Type B pancreatic cell (in vitro differentiated cells): Measurements from ENCODE around the gene MMRN2. TPM values are rescaled to one million over a fixed set of nuclear protein-coding genes. Genes with fewer than 3 reads are reported as not detected.
A peak's percentile ranks its signal among the peaks of the same experiment; 100 is the strongest.

ENCODE experiments used
- DNase-seq: peaks from one replicate; pipeline ENCODE4 v3.0.0; 2021; ENCODE audit warnings: mixed read lengths; ENCODE audit not compliant: unreplicated experiment; ENCODE audit errors: extremely low spot score
- H3K27ac Mint-ChIP-seq: 2 replicates; pipeline ENCODE4 v1.8.0; 2021; ENCODE audit warnings: mild to moderate bottlenecking, mixed read lengths
- H3K27me3 Mint-ChIP-seq: 2 replicates; pipeline ENCODE4 v1.8.0; 2021; ENCODE audit warnings: mixed read lengths
- H3K36me3 Mint-ChIP-seq: 2 replicates; pipeline ENCODE4 v1.8.0; 2021; ENCODE audit warnings: mixed read lengths
- H3K4me1 Mint-ChIP-seq: one replicate; pipeline ENCODE4 v1.8.0; 2021; ENCODE audit warnings: mixed read lengths; ENCODE audit not compliant: unreplicated experiment
- H3K4me3 Mint-ChIP-seq: 2 replicates; pipeline ENCODE4 v1.8.0; 2021; ENCODE audit warnings: mild to moderate bottlenecking, mixed read lengths
- H3K9me3 Mint-ChIP-seq: 2 replicates; pipeline ENCODE4 v1.8.0; 2021; ENCODE audit warnings: mixed read lengths
- CTCF ChIP-seq: fragments of 200-600 bp; sonication (generic); conservative IDR thresholded peaks from 2 replicates; pipeline ENCODE4 v1.5.0; 2021; ENCODE audit warnings: antibody characterized with exemption, mild to moderate bottlenecking
- total RNA-seq: library from RNA; stranded (reverse); gene quantifications from 2 replicates; pipeline ENCODE4 v1.2.1, GENCODE V29; 2021; ENCODE audit warnings: low replicate concordance

MMRN2 gene
- total RNA-seq, 1 donor from 2014 or later, result 5.5 TPM

GRCh38 chr10:86944907-86945306, 12.5 kb downstream of the MMRN2 start:
- Mint-ChIP-seq H3K36me3 (no peaks in the 10 kb centered on the region), H3K27me3 (peaks cover 4% of the 10 kb centered on the region), H3K4me3 (peak overlapping the region; percentile 30), H3K9me3 (no peaks in the 10 kb centered on the region), H3K4me1 (peaks cover 19% of the 10 kb centered on the region), H3K27ac (peak overlapping the region; percentile 71)
- peak; percentile 24 for DNase-seq
- no peak for TF ChIP-seq CTCF

- H3K9me3 Mint-ChIP-seq, result no peaks in the 10 kb centered on the region
- H3K27ac Mint-ChIP-seq, result peak overlapping the region; percentile 71
These were observed 12.9 kb downstream of the MMRN2 start for GRCh38 chr10:86944471-86944870.

GRCh38 chr10:86944031-86944419, 13.4 kb downstream of the MMRN2 start:
- no peaks in the 10 kb centered on the region for H3K9me3 Mint-ChIP-seq
- peak overlapping the region; percentile 30 for H3K4me3 Mint-ChIP-seq
- peaks cover 19% of the 10 kb centered on the region for H3K4me1 Mint-ChIP-seq
- no peaks in the 10 kb centered on the region for H3K36me3 Mint-ChIP-seq
- DNase-seq, result no peak
- H3K27ac Mint-ChIP-seq, result peak overlapping the region; percentile 71
- H3K27me3 Mint-ChIP-seq, result peaks cover 4% of the 10 kb centered on the region
- TF ChIP-seq CTCF, result no peak

More at GRCh38 chr10:86944471-86944870, 12.9 kb downstream of the MMRN2 start:
- Mint-ChIP-seq H3K36me3 (no peaks in the 10 kb centered on the region), H3K4me3 (peak overlapping the region; percentile 30), H3K27me3 (peaks cover 4% of the 10 kb centered on the region), H3K4me1 (peaks cover 19% of the 10 kb centered on the region)
- no peak for TF ChIP-seq CTCF
- no peak for DNase-seq

GRCh38 chr10:86943316-86944030, 13.9 kb downstream of the MMRN2 start:
- peak; percentile 60 for DNase-seq
- Mint-ChIP-seq H3K27ac (no peak overlapping the region), H3K9me3 (no peaks in the 10 kb centered on the region), H3K27me3 (peaks cover 4% of the 10 kb centered on the region), H3K4me1 (peaks cover 19% of the 10 kb centered on the region), H3K4me3 (no peak overlapping the region), H3K36me3 (no peaks in the 10 kb centered on the region)
- no peak for TF ChIP-seq CTCF

GRCh38 chr10:86942441-86943315, 14.7 kb downstream of the MMRN2 start:
- H3K4me1 Mint-ChIP-seq, result peaks cover 19% of the 10 kb centered on the region
- peaks cover 4% of the 10 kb centered on the region for H3K27me3 Mint-ChIP-seq
- H3K9me3 Mint-ChIP-seq, result no peaks in the 10 kb centered on the region
- DNase-seq, result peak; percentile 68
- H3K27ac Mint-ChIP-seq, result no peak overlapping the region
- TF ChIP-seq CTCF, result no peak
- H3K36me3 Mint-ChIP-seq, result no peaks in the 10 kb centered on the region
- no peak overlapping the region for H3K4me3 Mint-ChIP-seq
